HG03558 (cell line): Measurements from ENCODE around the gene CTNNA2.

Source experiments
- ATAC-seq: cut with Tn5 transposase; IDR thresholded peaks from one replicate; pipeline ENCODE4 v1.9.1; 2021; ENCODE audit warnings: moderate number of reproducible peaks; ENCODE audit not compliant: unreplicated experiment; ENCODE audit errors: extremely low read depth

Gene CTNNA2

GRCh38 chr2:80496346-80496745 lies 983.5 kb downstream of the CTNNA2 start:
- no peak for ATAC-seq

- ATAC-seq = no peak
Measured at GRCh38 chr2:80496775-80497174, 983.9 kb downstream of the CTNNA2 start.

GRCh38 chr2:80499095-80499494 lies 986.2 kb downstream of the CTNNA2 start:
- no peak for ATAC-seq

- ATAC-seq = no peak
Measured at GRCh38 chr2:80501874-80502624, 989.2 kb downstream of the CTNNA2 start.

- ATAC-seq = no peak
Measured at GRCh38 chr2:80506563-80506962, 993.7 kb downstream of the CTNNA2 start.

GRCh38 chr2:80510716-80511115 lies 997.9 kb downstream of the CTNNA2 start:
- no peak for ATAC-seq

GRCh38 chr2:80515964-80516363 lies 1003.1 kb downstream of the CTNNA2 start:
- no peak for ATAC-seq

GRCh38 chr2:80517316-80517715 lies 1004.5 kb downstream of the CTNNA2 start:
- ATAC-seq = no peak

- no peak for ATAC-seq
Measured at GRCh38 chr2:80519121-80519643, 1006.3 kb downstream of the CTNNA2 start.

- no peak for ATAC-seq
Measured at GRCh38 chr2:80519699-80520291, 1006.9 kb downstream of the CTNNA2 start.

- ATAC-seq = no peak
Measured at GRCh38 chr2:80525152-80525551, 1012.3 kb downstream of the CTNNA2 start.

- ATAC-seq = no peak
Measured at GRCh38 chr2:80527119-80527518, 1014.3 kb downstream of the CTNNA2 start.

GRCh38 chr2:80529466-80530165 lies 1016.8 kb downstream of the CTNNA2 start:
- ATAC-seq = no peak

- no peak for ATAC-seq
Measured at GRCh38 chr2:80530442-80531064, 1017.7 kb downstream of the CTNNA2 start.

GRCh38 chr2:80531319-80531718 lies 1018.5 kb downstream of the CTNNA2 start:
- ATAC-seq = no peak

GRCh38 chr2:80545420-80546210 lies 1032.8 kb downstream of the CTNNA2 start:
- ATAC-seq = no peak

GRCh38 chr2:80546766-80547165 lies 1033.9 kb downstream of the CTNNA2 start:
- ATAC-seq = no peak

- no peak for ATAC-seq
Measured at GRCh38 chr2:80547344-80547743, 1034.5 kb downstream of the CTNNA2 start.

- ATAC-seq = no peak
Measured at GRCh38 chr2:80548469-80548868, 1035.6 kb downstream of the CTNNA2 start.

GRCh38 chr2:80549901-80550300 lies 1037.0 kb downstream of the CTNNA2 start:
- ATAC-seq = no peak
